ENCODE data around the gene HDAC9.
A peak's percentile ranks its signal among the peaks of the same experiment; 100 is the strongest.

The HDAC9 gene

GRCh38 chr7:18580950-18581349, 85.4 kb downstream of the HDAC9 start:
- Mint-ChIP-seq H3K4me3 (no peak overlapping the region), H3K27me3 (no peaks in the 10 kb centered on the region), H3K4me1 (peaks cover 26% of the 10 kb centered on the region), H3K36me3 (peaks cover 7% of the 10 kb centered on the region), H3K9me3 (no peaks in the 10 kb centered on the region), H3K27ac (no peak overlapping the region)
- DNase-seq (ENCODE audit: low spot score in 2 of 2): no peak
- ATAC-seq (ENCODE audit: low read depth): no peak

GRCh38 chr7:18583305-18583704, 87.8 kb downstream of the HDAC9 start:
- peaks cover 5% of the 10 kb centered on the region for H3K36me3 Mint-ChIP-seq
- no peaks in the 10 kb centered on the region for H3K27me3 Mint-ChIP-seq
- peaks cover 7% of the 10 kb centered on the region for H3K4me1 Mint-ChIP-seq
- H3K27ac Mint-ChIP-seq: no peak overlapping the region
- ATAC-seq (ENCODE audit: low read depth) (no peak), DNase-seq (ENCODE audit: low spot score in 2 of 2) (no peak)
- H3K4me3 Mint-ChIP-seq: no peak overlapping the region
- no peaks in the 10 kb centered on the region for H3K9me3 Mint-ChIP-seq

DNA sequence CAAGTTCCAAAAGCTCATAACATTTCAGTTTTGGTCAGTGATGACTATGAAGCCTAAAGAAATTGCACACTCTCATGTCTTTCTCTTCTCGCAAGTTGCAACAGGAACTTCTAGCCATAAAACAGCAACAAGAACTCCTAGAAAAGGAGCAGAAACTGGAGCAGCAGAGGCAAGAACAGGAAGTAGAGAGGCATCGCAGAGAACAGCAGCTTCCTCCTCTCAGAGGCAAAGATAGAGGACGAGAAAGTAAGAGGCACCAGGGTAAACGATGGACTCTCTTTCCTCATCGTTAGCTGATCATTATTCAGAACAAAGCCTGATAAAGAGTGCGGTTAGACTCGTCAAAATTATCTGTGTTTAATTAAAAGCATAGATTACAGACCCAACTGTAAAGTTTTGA, 94.7 kb downstream of the HDAC9 start:
- Mint-ChIP-seq H3K9me3 (no peaks in the 10 kb centered on the region), H3K4me3 (no peak overlapping the region), H3K36me3 (peaks cover 27% of the 10 kb centered on the region), H3K27me3 (no peaks in the 10 kb centered on the region), H3K4me1 (peaks cover 16% of the 10 kb centered on the region), H3K27ac (peak overlapping the region; percentile 47)
- DNase-seq (ENCODE audit: low spot score in 2 of 2): no peak
- ATAC-seq (ENCODE audit: low read depth): peak; percentile 41

GRCh38 chr7:18590744-18591340, 95.3 kb downstream of the HDAC9 start:
- ATAC-seq (ENCODE audit: low read depth): peak; percentile 51
- DNase-seq (ENCODE audit: low spot score in 2 of 2): no peak
- H3K36me3 Mint-ChIP-seq: peaks cover 26% of the 10 kb centered on the region
- H3K9me3 Mint-ChIP-seq: no peaks in the 10 kb centered on the region
- peaks cover 16% of the 10 kb centered on the region for H3K4me1 Mint-ChIP-seq
- no peak overlapping the region for H3K4me3 Mint-ChIP-seq
- H3K27me3 Mint-ChIP-seq: no peaks in the 10 kb centered on the region
- no peak overlapping the region for H3K27ac Mint-ChIP-seq

DNA sequence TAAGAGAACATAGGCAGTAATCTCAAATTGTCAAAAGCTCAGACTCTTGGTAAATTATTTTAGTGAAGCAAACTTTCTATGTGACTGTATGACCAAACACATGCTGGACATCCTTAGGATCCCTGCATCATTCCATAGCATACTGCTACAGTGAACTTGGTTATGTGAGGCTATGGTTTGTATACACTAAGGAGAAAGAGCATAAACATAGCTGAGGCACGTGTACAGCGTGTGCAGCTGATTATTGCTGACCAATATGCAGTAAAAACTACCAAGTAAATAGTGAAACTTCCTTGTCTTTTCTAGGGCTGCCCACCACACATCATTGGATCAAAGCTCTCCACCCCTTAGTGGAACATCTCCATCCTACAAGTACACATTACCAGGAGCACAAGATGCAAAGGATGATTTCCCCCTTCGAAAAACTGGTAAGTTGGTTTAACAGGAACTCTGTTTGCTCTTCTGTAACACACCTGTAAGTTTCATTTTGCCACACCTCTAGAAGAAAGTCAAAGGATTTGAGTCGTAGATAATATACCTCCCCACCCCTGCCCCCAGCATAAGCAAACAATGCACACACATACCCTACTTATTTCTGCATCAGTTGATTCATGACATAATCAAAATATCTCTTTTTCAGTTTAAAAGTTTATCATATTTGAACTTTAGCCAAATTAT, 98.2 kb downstream of the HDAC9 start:
- Mint-ChIP-seq H3K27me3 (no peaks in the 10 kb centered on the region), H3K9me3 (peaks cover 2% of the 10 kb centered on the region), H3K27ac (peak overlapping the region; percentile 45), H3K36me3 (peaks cover 41% of the 10 kb centered on the region), H3K4me3 (no peak overlapping the region), H3K4me1 (peaks cover 14% of the 10 kb centered on the region)
- ATAC-seq (ENCODE audit: low read depth) (no peak), DNase-seq (ENCODE audit: low spot score in 2 of 2) (no peak)

DNA sequence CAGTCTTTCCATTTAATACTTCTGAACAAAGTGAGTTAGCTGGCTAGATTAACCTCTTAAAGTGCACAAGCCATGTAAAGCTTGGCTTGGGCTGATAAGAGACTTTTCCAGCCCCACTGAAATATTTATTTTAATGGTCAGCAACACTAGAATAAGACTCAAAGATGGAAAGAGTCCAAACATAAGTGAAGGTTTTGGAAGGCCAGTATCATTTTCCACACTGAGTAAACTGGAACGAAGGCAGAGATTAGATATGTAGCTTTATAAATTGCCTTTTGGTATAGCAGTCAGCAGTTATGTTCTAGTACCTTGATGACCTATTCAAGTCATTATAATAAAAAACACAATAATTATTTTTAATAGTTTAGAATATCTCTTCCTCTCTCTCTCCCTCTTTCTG, 102.2 kb downstream of the HDAC9 start:
- H3K9me3 Mint-ChIP-seq: peaks cover 10% of the 10 kb centered on the region
- peaks cover 61% of the 10 kb centered on the region for H3K36me3 Mint-ChIP-seq
- DNase-seq (ENCODE audit: low spot score in 2 of 2) (no peak), ATAC-seq (ENCODE audit: low read depth) (no peak)
- H3K4me1 Mint-ChIP-seq: peaks cover 5% of the 10 kb centered on the region
- H3K27me3 Mint-ChIP-seq: no peaks in the 10 kb centered on the region
- H3K27ac Mint-ChIP-seq: no peak overlapping the region
- no peak overlapping the region for H3K4me3 Mint-ChIP-seq

GRCh38 chr7:18607025-18607424, 111.5 kb downstream of the HDAC9 start:
- H3K9me3 Mint-ChIP-seq: peaks cover 23% of the 10 kb centered on the region
- no peaks in the 10 kb centered on the region for H3K27me3 Mint-ChIP-seq
- DNase-seq (ENCODE audit: low spot score in 2 of 2) (no peak), ATAC-seq (ENCODE audit: low read depth) (no peak)
- H3K27ac Mint-ChIP-seq: no peak overlapping the region
- H3K4me1 Mint-ChIP-seq: peaks cover 2% of the 10 kb centered on the region
- no peak overlapping the region for H3K4me3 Mint-ChIP-seq
- H3K36me3 Mint-ChIP-seq: peaks cover 45% of the 10 kb centered on the region

DNA sequence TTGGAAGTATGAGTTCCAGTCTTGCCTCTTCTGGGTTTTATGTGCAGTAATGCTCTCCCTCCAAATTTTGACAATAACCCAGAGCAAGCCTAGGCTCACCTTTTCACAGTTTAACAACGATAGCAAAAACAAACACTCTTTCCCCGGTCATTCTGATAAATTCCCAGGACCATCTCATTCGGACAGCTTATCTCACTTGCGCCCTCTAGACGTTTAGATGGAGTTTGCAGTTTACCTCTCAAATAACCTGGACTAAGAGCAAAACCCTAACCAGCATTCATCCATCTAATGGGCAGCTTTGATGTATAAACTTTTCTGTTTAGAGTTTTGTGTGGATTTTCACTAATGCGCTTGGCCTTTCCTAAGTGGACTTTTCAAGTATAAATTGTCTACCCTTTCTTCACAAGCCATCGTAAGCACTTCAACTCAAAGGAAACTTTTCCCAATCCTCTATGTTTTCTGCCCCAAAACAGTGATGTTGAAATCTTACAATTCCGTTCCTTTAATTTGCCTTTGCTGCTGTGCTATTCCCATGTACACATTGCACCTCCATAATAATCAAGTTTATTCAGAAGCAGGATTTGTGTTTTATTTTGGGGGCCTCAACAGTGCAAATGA, 114.9 kb downstream of the HDAC9 start:
- DNase-seq (ENCODE audit: low spot score in 2 of 2) (peak; percentile 14 to 28), ATAC-seq (ENCODE audit: low read depth) (no peak)
- H3K36me3 Mint-ChIP-seq: peaks cover 30% of the 10 kb centered on the region
- peaks cover 2% of the 10 kb centered on the region for H3K9me3 Mint-ChIP-seq
- no peaks in the 10 kb centered on the region for H3K27me3 Mint-ChIP-seq
- H3K4me1 Mint-ChIP-seq: peaks cover 7% of the 10 kb centered on the region
- H3K27ac Mint-ChIP-seq: no peak overlapping the region
- H3K4me3 Mint-ChIP-seq: no peak overlapping the region

DNA sequence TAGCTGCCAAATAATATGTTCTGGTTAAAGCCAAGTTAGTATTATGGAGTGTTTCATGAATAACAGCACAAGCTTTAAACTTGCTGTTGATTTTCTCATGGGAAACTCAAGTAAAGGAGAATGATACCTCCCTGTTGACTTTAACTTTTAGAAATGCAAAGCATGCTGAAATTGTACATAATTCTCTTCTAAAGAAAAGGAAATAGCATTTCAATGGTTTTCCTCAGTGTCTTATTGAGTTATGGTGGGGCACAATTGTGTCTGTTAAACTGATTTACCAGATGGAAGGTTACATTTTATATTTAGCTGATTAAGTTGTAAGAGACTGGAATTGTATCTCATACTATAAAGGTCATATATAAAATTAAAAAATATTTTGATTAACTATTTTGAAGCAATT, 119.3 kb downstream of the HDAC9 start:
- ATAC-seq (ENCODE audit: low read depth) (no peak), DNase-seq (ENCODE audit: low spot score in 2 of 2) (no peak)
- Mint-ChIP-seq H3K36me3 (peaks cover 39% of the 10 kb centered on the region), H3K27me3 (no peaks in the 10 kb centered on the region), H3K4me1 (peaks cover 7% of the 10 kb centered on the region), H3K9me3 (no peaks in the 10 kb centered on the region), H3K27ac (no peak overlapping the region), H3K4me3 (no peak overlapping the region)

DNA sequence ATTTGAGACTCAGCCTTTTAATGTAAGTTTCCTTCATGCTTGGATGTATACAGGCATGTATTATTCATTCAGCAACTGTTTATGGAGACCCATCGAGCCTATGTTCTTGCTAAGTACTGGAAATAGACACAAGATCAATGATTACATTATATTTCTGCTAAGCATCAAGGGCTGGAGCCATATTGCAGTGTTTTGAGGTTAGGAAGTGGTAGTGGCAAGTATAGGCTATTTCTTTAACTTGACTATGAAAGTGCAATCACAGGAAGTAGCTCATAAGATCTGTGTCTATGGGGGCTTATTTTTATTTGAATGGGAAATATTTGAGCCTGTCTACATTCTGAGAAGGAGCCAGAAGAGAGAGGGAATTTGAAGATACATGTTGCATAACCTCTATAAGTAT, 123.8 kb downstream of the HDAC9 start:
- ATAC-seq (ENCODE audit: low read depth) (no peak), DNase-seq (ENCODE audit: low spot score in 2 of 2) (no peak)
- H3K27ac Mint-ChIP-seq: no peak overlapping the region
- H3K4me3 Mint-ChIP-seq: no peak overlapping the region
- no peaks in the 10 kb centered on the region for H3K27me3 Mint-ChIP-seq
- no peaks in the 10 kb centered on the region for H3K4me1 Mint-ChIP-seq
- H3K36me3 Mint-ChIP-seq: peaks cover 29% of the 10 kb centered on the region
- H3K9me3 Mint-ChIP-seq: no peaks in the 10 kb centered on the region

GRCh38 chr7:18623389-18623788, 127.8 kb downstream of the HDAC9 start:
- DNase-seq (ENCODE audit: low spot score in 2 of 2): no peak
- ATAC-seq (ENCODE audit: low read depth): no peak
- peaks cover 33% of the 10 kb centered on the region for H3K36me3 Mint-ChIP-seq
- no peaks in the 10 kb centered on the region for H3K9me3 Mint-ChIP-seq
- no peak overlapping the region for H3K27ac Mint-ChIP-seq
- peaks cover 4% of the 10 kb centered on the region for H3K4me1 Mint-ChIP-seq
- no peaks in the 10 kb centered on the region for H3K27me3 Mint-ChIP-seq
- no peak overlapping the region for H3K4me3 Mint-ChIP-seq

GRCh38 chr7:18624459-18624858, 128.9 kb downstream of the HDAC9 start:
- no peak overlapping the region for H3K27ac Mint-ChIP-seq
- peaks cover 28% of the 10 kb centered on the region for H3K36me3 Mint-ChIP-seq
- no peak for DNase-seq (ENCODE audit: low spot score in 2 of 2)
- no peaks in the 10 kb centered on the region for H3K9me3 Mint-ChIP-seq
- no peaks in the 10 kb centered on the region for H3K27me3 Mint-ChIP-seq
- no peak for ATAC-seq (ENCODE audit: low read depth)
- peaks cover 4% of the 10 kb centered on the region for H3K4me1 Mint-ChIP-seq
- no peak overlapping the region for H3K4me3 Mint-ChIP-seq

- Mint-ChIP-seq H3K4me1 (peaks cover 4% of the 10 kb centered on the region), H3K27ac (peak overlapping the region; percentile 67), H3K4me3 (no peak overlapping the region), H3K9me3 (no peaks in the 10 kb centered on the region), H3K27me3 (no peaks in the 10 kb centered on the region), H3K36me3 (peaks cover 24% of the 10 kb centered on the region)
- ATAC-seq (ENCODE audit: low read depth) (no peak), DNase-seq (ENCODE audit: low spot score in 2 of 2) (no peak)
Measured at GRCh38 chr7:18626086-18626485, 130.5 kb downstream of the HDAC9 start.

- DNase-seq (ENCODE audit: low spot score in 2 of 2) (no peak), ATAC-seq (ENCODE audit: low read depth) (no peak)
- Mint-ChIP-seq H3K4me3 (no peak overlapping the region), H3K9me3 (no peaks in the 10 kb centered on the region), H3K27ac (no peak overlapping the region), H3K27me3 (no peaks in the 10 kb centered on the region), H3K4me1 (peaks cover 4% of the 10 kb centered on the region), H3K36me3 (peaks cover 23% of the 10 kb centered on the region)
Measured at GRCh38 chr7:18626717-18627116, 131.2 kb downstream of the HDAC9 start.

GRCh38 chr7:18637516-18637915, 142.0 kb downstream of the HDAC9 start:
- Mint-ChIP-seq H3K4me3 (no peak overlapping the region), H3K27me3 (no peaks in the 10 kb centered on the region), H3K36me3 (peaks cover 21% of the 10 kb centered on the region), H3K27ac (no peak overlapping the region), H3K9me3 (no peaks in the 10 kb centered on the region), H3K4me1 (no peaks in the 10 kb centered on the region)
- ATAC-seq (ENCODE audit: low read depth) (no peak), DNase-seq (ENCODE audit: low spot score in 2 of 2) (no peak)
